ENCODE results near the gene CAMTA1.

CAMTA1 gene

GRCh38 chr1:7651203-7651602, 865.9 kb downstream of the CAMTA1 start:
- DNase-seq (ENCODE audit: low read depth in 2 of 2), result no peak

GRCh38 chr1:7652061-7652460, 866.8 kb downstream of the CAMTA1 start:
- no peak for DNase-seq (ENCODE audit: low read depth in 2 of 2)

- DNase-seq (ENCODE audit: low read depth in 2 of 2), result no peak
These were observed 867.4 kb downstream of the CAMTA1 start for GRCh38 chr1:7652515-7653098.

GRCh38 chr1:7654725-7655124, 869.5 kb downstream of the CAMTA1 start:
- DNase-seq (ENCODE audit: low read depth in 2 of 2), result no peak

GRCh38 chr1:7655354-7655753, 870.1 kb downstream of the CAMTA1 start:
- no peak for DNase-seq (ENCODE audit: low read depth in 2 of 2)

GRCh38 chr1:7656557-7657215, 871.4 kb downstream of the CAMTA1 start:
- DNase-seq (ENCODE audit: low read depth in 2 of 2), result no peak

- DNase-seq (ENCODE audit: low read depth in 2 of 2), result no peak
These were observed 872.2 kb downstream of the CAMTA1 start for GRCh38 chr1:7657287-7658016.

GRCh38 chr1:7658099-7658498, 872.8 kb downstream of the CAMTA1 start:
- no peak for DNase-seq (ENCODE audit: low read depth in 2 of 2)

- no peak for DNase-seq (ENCODE audit: low read depth in 2 of 2)
These were observed 874.3 kb downstream of the CAMTA1 start for GRCh38 chr1:7659514-7659913.

GRCh38 chr1:7663451-7664146, 878.3 kb downstream of the CAMTA1 start:
- no peak for DNase-seq (ENCODE audit: low read depth in 2 of 2)

GRCh38 chr1:7664147-7664892, 879.1 kb downstream of the CAMTA1 start:
- no peak for DNase-seq (ENCODE audit: low read depth in 2 of 2)

GRCh38 chr1:7664893-7665250, 879.6 kb downstream of the CAMTA1 start:
- no peak for DNase-seq (ENCODE audit: low read depth in 2 of 2)

GRCh38 chr1:7666249-7666648, 881.0 kb downstream of the CAMTA1 start:
- no peak for DNase-seq (ENCODE audit: low read depth in 2 of 2)

- no peak for DNase-seq (ENCODE audit: low read depth in 2 of 2)
These were observed 881.9 kb downstream of the CAMTA1 start for GRCh38 chr1:7667159-7667558.

GRCh38 chr1:7667625-7668218, 882.5 kb downstream of the CAMTA1 start:
- DNase-seq (ENCODE audit: low read depth in 2 of 2), result peak; percentile 44 to 55

GRCh38 chr1:7669559-7670311, 884.5 kb downstream of the CAMTA1 start:
- DNase-seq (ENCODE audit: low read depth in 2 of 2), result no peak

- no peak for DNase-seq (ENCODE audit: low read depth in 2 of 2)
These were observed 885.3 kb downstream of the CAMTA1 start for GRCh38 chr1:7670334-7671145.

- DNase-seq (ENCODE audit: low read depth in 2 of 2), result no peak
These were observed 885.9 kb downstream of the CAMTA1 start for GRCh38 chr1:7671146-7671465.

- DNase-seq (ENCODE audit: low read depth in 2 of 2), result no peak
These were observed 886.4 kb downstream of the CAMTA1 start for GRCh38 chr1:7671676-7672075.

- DNase-seq (ENCODE audit: low read depth in 2 of 2), result no peak
These were observed 887.6 kb downstream of the CAMTA1 start for GRCh38 chr1:7672864-7673263.
